RWPE2 (cell line): ENCODE results near the gene UBALD2.
A peak's percentile ranks its signal among the peaks of the same experiment; 100 is the strongest.

Source experiments
- ATAC-seq: fragments of 200-7000 bp; cut with Tn5 transposase; 3 replicates; pipeline ENCODE4 v1.9.1; 2021; ENCODE audit warnings: low read depth
- DNase-seq: peaks from one replicate; pipeline ENCODE4 v3.0.0-alpha.2; 2020; ENCODE audit warnings: low spot score
- H3K27ac ChIP-seq: fragments of 450-650 bp; 2 replicates; pipeline ENCODE4 v1.5.1; 2017; ENCODE audit warnings: mild to moderate bottlenecking; ENCODE audit not compliant: poor library complexity, severe bottlenecking
- H3K27me3 ChIP-seq: fragments of 250-450 bp; sonication (Bioruptor Pico); 2 replicates; pipeline ENCODE4 v1.5.1; 2021; ENCODE audit warnings: mild to moderate bottlenecking, moderate library complexity; ENCODE audit not compliant: insufficient read depth, poor library complexity, severe bottlenecking
- H3K36me3 ChIP-seq: fragments of 250-450 bp; sonication (Bioruptor Pico); 2 replicates; pipeline ENCODE4 v1.5.1; 2020; ENCODE audit warnings: low read depth, mild to moderate bottlenecking, moderate library complexity
- H3K4me1 ChIP-seq: fragments of 250-450 bp; sonication (Bioruptor Pico); 2 replicates; pipeline ENCODE4 v1.5.1; 2021; ENCODE audit warnings: mild to moderate bottlenecking, moderate library complexity; ENCODE audit not compliant: insufficient read depth, poor library complexity, severe bottlenecking
- H3K4me3 ChIP-seq: fragments of 250-450 bp; sonication (Bioruptor Pico); 2 replicates; pipeline ENCODE4 v1.5.1; 2021; ENCODE audit warnings: mild to moderate bottlenecking, moderate library complexity; ENCODE audit not compliant: severe bottlenecking
- H3K9me3 ChIP-seq: fragments of 250-450 bp; sonication (Bioruptor Pico); 2 replicates; pipeline ENCODE4 v1.5.1; 2021; ENCODE audit warnings: mild to moderate bottlenecking, moderate library complexity; ENCODE audit not compliant: severe bottlenecking
- CTCF ChIP-seq: fragments of 450-650 bp; IDR thresholded peaks from one replicate; pipeline ENCODE4 v1.5.1; 2017; ENCODE audit warnings: mild to moderate bottlenecking, moderate library complexity; ENCODE audit not compliant: poor library complexity, severe bottlenecking

UBALD2 gene

DNA sequence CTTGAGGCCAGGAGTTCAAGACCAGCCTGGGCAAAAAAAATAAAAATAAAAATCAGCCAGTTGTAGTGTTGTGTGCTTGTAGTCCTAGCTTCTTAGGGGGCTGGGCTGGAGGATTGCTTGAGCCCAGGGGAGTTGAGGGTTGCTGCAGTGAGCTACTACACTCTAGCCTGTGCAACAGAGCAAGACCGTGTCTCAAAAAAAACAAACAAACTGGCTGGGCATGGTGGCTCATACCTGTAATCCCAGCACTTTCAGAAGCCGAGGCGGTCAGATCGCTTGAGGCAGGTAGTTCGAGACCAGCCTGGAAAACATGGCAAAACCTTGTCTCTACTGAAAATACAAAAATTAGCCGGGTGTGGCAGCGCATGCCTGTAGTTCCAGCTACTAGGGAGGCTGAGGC lies 4.9 kb upstream of the UBALD2 start:
- DNase-seq = no peak
- Histone ChIP-seq H3K36me3 (no peaks in the 10 kb centered on the region), H3K9me3 (no peaks in the 10 kb centered on the region), H3K27me3 (no peaks in the 10 kb centered on the region), H3K4me1 (peaks cover 23% of the 10 kb centered on the region), H3K27ac (no peak overlapping the region), H3K4me3 (no peak overlapping the region)
- no peak for TF ChIP-seq CTCF
- ATAC-seq = no peak

DNA sequence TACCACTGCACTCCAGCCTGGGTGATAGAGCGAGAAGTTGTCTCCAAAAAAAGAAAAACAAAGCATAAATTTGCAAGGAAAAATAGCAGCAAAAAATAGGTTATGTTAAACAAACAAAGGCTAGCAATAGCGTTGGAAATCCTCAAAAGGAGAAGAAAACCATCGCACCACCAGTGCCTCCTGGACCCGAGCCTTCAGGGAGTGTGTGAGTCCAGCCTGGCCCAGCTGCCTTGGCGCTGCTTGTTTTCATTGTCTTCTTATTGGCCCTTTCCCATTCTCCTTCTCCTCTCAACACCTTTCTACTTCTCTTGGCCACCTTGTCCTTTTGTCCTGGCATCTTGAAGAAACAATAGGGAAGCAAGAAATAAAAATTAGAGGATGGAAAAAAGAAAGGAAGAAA lies 4.5 kb upstream of the UBALD2 start:
- ATAC-seq = no peak
- no peak for DNase-seq
- TF ChIP-seq CTCF = no peak
- H3K4me3 ChIP-seq = no peak overlapping the region
- H3K4me1 ChIP-seq = peaks cover 23% of the 10 kb centered on the region
- no peaks in the 10 kb centered on the region for H3K36me3 ChIP-seq
- H3K9me3 ChIP-seq = no peaks in the 10 kb centered on the region
- no peaks in the 10 kb centered on the region for H3K27me3 ChIP-seq
- H3K27ac ChIP-seq = no peak overlapping the region

DNA sequence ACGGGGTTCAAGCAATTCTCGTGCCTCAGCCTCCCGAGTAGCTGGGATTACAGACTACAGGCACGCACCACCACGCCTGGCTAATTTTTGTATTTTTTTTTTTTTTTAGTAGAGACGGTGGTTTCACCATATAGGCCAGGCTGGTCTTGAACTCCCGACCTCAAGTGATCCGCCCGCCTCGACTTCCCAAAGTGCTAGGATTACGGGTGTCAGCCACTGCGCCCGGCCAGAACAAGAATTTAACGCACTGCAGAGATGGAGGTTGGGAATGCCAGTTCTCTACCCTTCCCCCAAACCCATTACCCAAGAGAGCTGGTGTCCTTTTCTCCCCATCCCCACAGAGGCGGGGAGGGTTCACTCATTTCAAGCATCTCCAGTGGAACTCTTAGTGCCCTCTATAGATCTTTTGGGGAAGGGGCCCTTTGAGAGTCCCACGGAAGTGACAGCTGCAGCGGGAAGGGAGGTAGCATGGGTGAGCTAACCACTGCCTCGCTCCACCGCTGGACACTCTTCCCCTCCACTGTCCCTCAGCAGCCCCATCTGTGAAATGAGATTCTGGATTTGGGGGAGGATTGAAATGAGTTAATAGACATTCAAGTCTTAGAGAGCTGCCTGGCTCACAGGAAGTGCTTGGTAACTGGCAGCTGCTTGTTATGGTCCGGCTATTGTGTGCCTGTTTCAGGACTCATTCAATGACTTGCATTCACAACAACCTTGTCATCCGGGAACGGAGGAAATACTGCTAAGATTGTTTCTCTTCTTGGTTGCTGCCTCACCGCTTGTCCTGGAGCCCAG lies 3.5 kb upstream of the UBALD2 start:
- H3K27ac ChIP-seq = no peak overlapping the region
- no peak for ATAC-seq

GRCh38 chr17:76262732-76263344 lies 2.3 kb upstream of the UBALD2 start:
- ATAC-seq (no peak), DNase-seq (no peak)
- peak overlapping the region; percentile 75 for H3K27ac ChIP-seq
- H3K4me3 ChIP-seq = no peak overlapping the region
- no peaks in the 10 kb centered on the region for H3K9me3 ChIP-seq
- no peak for TF ChIP-seq CTCF
- peaks cover 6% of the 10 kb centered on the region for H3K36me3 ChIP-seq
- peaks cover 35% of the 10 kb centered on the region for H3K4me1 ChIP-seq
- no peaks in the 10 kb centered on the region for H3K27me3 ChIP-seq

More for the DNA sequence above, 3.5 kb upstream of the UBALD2 start:
- no peaks in the 10 kb centered on the region for H3K36me3 ChIP-seq
- no peak for TF ChIP-seq CTCF
- DNase-seq = no peak
- H3K4me3 ChIP-seq = no peak overlapping the region
- peaks cover 25% of the 10 kb centered on the region for H3K4me1 ChIP-seq
- H3K27me3 ChIP-seq = no peaks in the 10 kb centered on the region
- no peaks in the 10 kb centered on the region for H3K9me3 ChIP-seq

DNA sequence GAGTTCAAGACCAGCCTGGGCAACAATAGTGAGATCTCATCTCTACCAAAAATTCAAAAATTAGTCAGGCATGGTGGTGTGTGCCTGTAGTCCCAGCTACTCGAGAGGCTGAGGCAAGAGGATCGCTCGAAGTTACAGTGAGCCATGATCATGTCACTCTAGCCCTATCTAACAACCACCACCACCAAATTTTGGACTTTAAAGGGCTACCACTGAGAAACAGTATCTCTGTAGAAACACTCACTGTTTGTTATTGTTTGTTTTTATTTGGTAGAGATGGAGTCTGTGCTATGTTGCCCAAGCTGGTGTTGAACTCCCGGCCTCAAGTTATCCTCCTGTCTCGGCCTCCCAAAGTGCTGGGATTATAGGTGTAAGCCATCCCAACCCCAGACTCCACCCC lies 1.3 kb upstream of the UBALD2 start:
- DNase-seq = no peak
- Histone ChIP-seq H3K27ac (peak overlapping the region; percentile 75), H3K36me3 (peaks cover 11% of the 10 kb centered on the region), H3K27me3 (no peaks in the 10 kb centered on the region), H3K4me1 (peaks cover 44% of the 10 kb centered on the region), H3K9me3 (no peaks in the 10 kb centered on the region), H3K4me3 (no peak overlapping the region)
- TF ChIP-seq CTCF = no peak
- no peak for ATAC-seq
